NCI-H526 (cell line): ENCODE results near the gene AMHR2.
"Not testable (repeated sequence)": the region's sequence is repeated elsewhere in the genome, so short reads cannot be mapped to it uniquely, and the experiment has no call there.

ENCODE experiments used
- DNase-seq, 2 experiments: peaks; one replicate each; lab custom pipeline; 2025; lab: John Stamatoyannopoulos, UW

Gene AMHR2

GRCh38 chr12:53415752-53416389 is 7.8 kb upstream of the AMHR2 start:
- DNase-seq: not testable (repeated sequence)

GRCh38 chr12:53417291-53417816 is 6.3 kb upstream of the AMHR2 start:
- DNase-seq: not testable (repeated sequence)

- DNase-seq: peak in 1 of 2 experiments; percentile 29
These were observed 5.4 kb upstream of the AMHR2 start for GRCh38 chr12:53418221-53418620.

- peak; percentile 67 to 79 for DNase-seq
These were observed 3.9 kb upstream of the AMHR2 start for GRCh38 chr12:53419756-53420155.

- DNase-seq: not testable (repeated sequence)
These were observed 1.4 kb upstream of the AMHR2 start for GRCh38 chr12:53422247-53422646.

GRCh38 chr12:53424626-53425514 is 1.2 kb downstream of the AMHR2 start:
- no peak for DNase-seq

- DNase-seq: no peak
These were observed 2.0 kb downstream of the AMHR2 start for GRCh38 chr12:53425515-53426150.

- DNase-seq: no peak
These were observed 4.4 kb downstream of the AMHR2 start for GRCh38 chr12:53427905-53428594.

- no peak for DNase-seq
These were observed 5.1 kb downstream of the AMHR2 start for GRCh38 chr12:53428741-53429140.

- DNase-seq: no peak
These were observed 6.5 kb downstream of the AMHR2 start for GRCh38 chr12:53430116-53430515.

- no peak for DNase-seq
These were observed 7.5 kb downstream of the AMHR2 start for GRCh38 chr12:53431187-53431586.

GRCh38 chr12:53435326-53435725 is 11.7 kb downstream of the AMHR2 start:
- DNase-seq: not testable (repeated sequence)

GRCh38 chr12:53439582-53439981 is 15.9 kb downstream of the AMHR2 start:
- DNase-seq: not testable (repeated sequence)

- DNase-seq: peak; percentile 99
These were observed 17.6 kb downstream of the AMHR2 start, which contains the start of gene PRR13 for GRCh38 chr12:53441040-53441833. TSS of gene PRR13 (plus strand) at chr12:53441734. CDS start at chr12:53442715, 981 bp downstream.

GRCh38 chr12:53443955-53444354 is 20.3 kb downstream of the AMHR2 start:
- DNase-seq: no peak

GRCh38 chr12:53444593-53445325 is 21.1 kb downstream of the AMHR2 start:
- DNase-seq: not testable (repeated sequence)

- DNase-seq: no peak
These were observed 27.3 kb downstream of the AMHR2 start for GRCh38 chr12:53450936-53451335.

- peak; percentile 98 to 99 for DNase-seq
These were observed 28.1 kb downstream of the AMHR2 start, which contains the start of gene PCBP2 for GRCh38 chr12:53451661-53452158. TSS of gene PCBP2 (plus strand) at chr12:53452102. CDS start at chr12:53454801, 2,699 bp downstream.

GRCh38 chr12:53452159-53453077 is 28.8 kb downstream of the AMHR2 start:
- peak; percentile 28 to 84 for DNase-seq
